Activated B cell treated with CpG ODN at 0.5 μM for 24 hours (primary cell): ENCODE measurements around the gene BLOC1S4. TPM values are rescaled to one million over a fixed set of nuclear protein-coding genes. Genes with fewer than 3 reads are reported as not detected.

ENCODE experiments used
- ATAC-seq: fragments of 200-7000 bp; cut with Tn5 transposase; one replicate; pipeline ENCODE4 v1.10.0; 2021; ENCODE audit warnings: low read depth, mild to moderate bottlenecking, moderate library complexity
- CTCF ChIA-PET: fragments of 350-600 bp; sonication (Branson Sonifier 250); formaldehyde crosslinking; loops from one replicate; lab custom pipeline; 2021; ENCODE audit warnings: antibody characterized with exemption; lab: Charles Lee
- POLR2A ChIA-PET: fragments of 350-600 bp; sonication (Branson Sonifier 250); formaldehyde crosslinking; loops from one replicate; lab custom pipeline; 2021; ENCODE audit warnings: antibody characterized with exemption; lab: Charles Lee
- DNase-seq: peaks from one replicate; pipeline ENCODE4 v3.0.0; 2022
- H3K27ac Mint-ChIP-seq: one replicate; pipeline ENCODE4 v1.8.0; 2020; ENCODE audit warnings: mixed read lengths
- H3K27me3 Mint-ChIP-seq: one replicate; pipeline ENCODE4 v1.8.0; 2021; ENCODE audit warnings: mixed read lengths
- H3K36me3 Mint-ChIP-seq: one replicate; pipeline ENCODE4 v1.8.0; 2021; ENCODE audit warnings: low read depth, mixed read lengths
- H3K4me1 Mint-ChIP-seq: one replicate; pipeline ENCODE4 v1.8.0; 2021; ENCODE audit warnings: mixed read lengths
- H3K4me3 Mint-ChIP-seq: one replicate; pipeline ENCODE4 v1.8.0; 2020; ENCODE audit warnings: mild to moderate bottlenecking, mixed read lengths
- H3K9me3 Mint-ChIP-seq: one replicate; pipeline ENCODE4 v1.8.0; 2020; ENCODE audit warnings: mixed read lengths
- intact Hi-C: fragments of 100-400 bp; cut with micrococcal nuclease; formaldehyde crosslinking; loops from one replicate; pipeline ENCODE4 v1.15.1; 2024
- total RNA-seq: library from RNA; stranded (reverse); gene quantifications from 2 replicates; pipeline ENCODE4 v1.2.3, GENCODE V29; 2022
- TF ChIP-seq, protein P1 (sequence below): fragments of 200-600 bp; IDR thresholded peaks from one replicate; pipeline ENCODE4 v1.8.0; 2022; ENCODE audit warnings: antibody characterized with exemption, mild to moderate bottlenecking

BLOC1S4 gene
- total RNA-seq, 1 donor from 2014 or later = 19.8 TPM

DNA sequence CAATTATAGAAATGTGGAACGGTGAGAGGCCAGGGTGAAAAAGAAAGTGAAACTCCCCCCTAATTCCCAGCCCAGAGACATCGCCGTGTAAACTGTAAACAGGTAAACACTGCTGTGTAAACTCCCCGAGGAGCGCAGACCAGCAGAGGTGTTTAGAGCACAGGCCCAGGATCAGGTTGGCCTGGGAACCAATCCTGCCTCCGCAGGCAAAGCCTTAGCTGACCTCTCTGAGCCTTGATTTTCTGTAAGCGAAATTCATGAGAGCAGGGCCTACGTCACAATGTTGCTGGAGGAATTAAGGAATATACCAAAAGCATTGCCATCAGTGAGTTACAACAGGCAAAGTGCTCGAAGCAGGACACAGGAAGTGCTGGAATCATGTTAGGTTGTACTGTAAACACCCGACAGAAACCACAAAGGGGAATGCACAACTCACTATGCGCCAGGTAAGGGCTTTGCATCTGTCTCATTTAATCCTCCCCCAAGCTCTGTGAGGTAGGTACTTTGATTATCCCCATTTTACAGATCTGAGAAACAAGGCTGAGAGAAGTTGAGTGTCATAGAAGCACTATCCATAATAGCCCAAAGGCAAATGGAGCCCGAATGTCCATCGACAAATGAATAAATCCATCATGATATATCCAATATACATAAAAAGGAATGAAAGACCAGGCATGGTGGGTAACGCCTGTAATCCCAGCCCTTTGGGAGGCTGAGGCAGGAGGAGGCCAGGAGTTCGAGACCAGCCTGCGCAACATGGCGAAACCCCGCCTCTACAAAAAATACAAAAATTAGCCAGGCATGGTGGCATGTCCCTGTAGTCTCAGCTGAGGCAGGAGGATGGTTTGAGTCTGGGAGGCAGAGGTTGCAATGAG, 35.9 kb downstream of the BLOC1S4 start:
- ATAC-seq = no peak
- DNase-seq = no peak
- Mint-ChIP-seq H3K36me3 (no peaks in the 10 kb centered on the region), H3K4me3 (no peak overlapping the region), H3K27me3 (peaks cover 2% of the 10 kb centered on the region), H3K4me1 (no peaks in the 10 kb centered on the region), H3K27ac (no peak overlapping the region), H3K9me3 (no peaks in the 10 kb centered on the region)
- intact Hi-C loops = no loop called here
- ChIA-PET CTCF (no interaction called here), POLR2A (no interaction called here)
- TF ChIP-seq, protein P1, sequence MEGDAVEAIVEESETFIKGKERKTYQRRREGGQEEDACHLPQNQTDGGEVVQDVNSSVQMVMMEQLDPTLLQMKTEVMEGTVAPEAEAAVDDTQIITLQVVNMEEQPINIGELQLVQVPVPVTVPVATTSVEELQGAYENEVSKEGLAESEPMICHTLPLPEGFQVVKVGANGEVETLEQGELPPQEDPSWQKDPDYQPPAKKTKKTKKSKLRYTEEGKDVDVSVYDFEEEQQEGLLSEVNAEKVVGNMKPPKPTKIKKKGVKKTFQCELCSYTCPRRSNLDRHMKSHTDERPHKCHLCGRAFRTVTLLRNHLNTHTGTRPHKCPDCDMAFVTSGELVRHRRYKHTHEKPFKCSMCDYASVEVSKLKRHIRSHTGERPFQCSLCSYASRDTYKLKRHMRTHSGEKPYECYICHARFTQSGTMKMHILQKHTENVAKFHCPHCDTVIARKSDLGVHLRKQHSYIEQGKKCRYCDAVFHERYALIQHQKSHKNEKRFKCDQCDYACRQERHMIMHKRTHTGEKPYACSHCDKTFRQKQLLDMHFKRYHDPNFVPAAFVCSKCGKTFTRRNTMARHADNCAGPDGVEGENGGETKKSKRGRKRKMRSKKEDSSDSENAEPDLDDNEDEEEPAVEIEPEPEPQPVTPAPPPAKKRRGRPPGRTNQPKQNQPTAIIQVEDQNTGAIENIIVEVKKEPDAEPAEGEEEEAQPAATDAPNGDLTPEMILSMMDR = no peak

DNA sequence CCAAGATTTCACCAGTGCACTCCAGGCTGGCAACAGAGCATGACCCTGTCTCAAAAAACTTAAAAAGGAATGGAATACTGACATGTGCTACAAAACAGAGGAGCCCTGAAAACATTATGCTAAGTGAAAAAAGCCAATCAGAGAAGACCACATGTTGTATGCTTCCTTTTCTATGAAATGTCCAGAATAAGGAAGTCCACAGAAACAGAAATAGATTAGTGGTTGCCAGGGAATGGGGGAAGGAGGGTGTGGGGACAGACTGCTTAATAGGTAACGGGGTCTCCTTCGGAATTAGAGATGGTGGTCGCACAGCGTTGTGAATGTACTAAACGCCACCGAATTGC, 36.5 kb downstream of the BLOC1S4 start:
- no peak for DNase-seq
- ATAC-seq = no peak
- Mint-ChIP-seq H3K27ac (no peak overlapping the region), H3K4me1 (no peaks in the 10 kb centered on the region), H3K27me3 (peaks cover 2% of the 10 kb centered on the region), H3K4me3 (no peak overlapping the region), H3K36me3 (no peaks in the 10 kb centered on the region), H3K9me3 (no peaks in the 10 kb centered on the region)
- ChIA-PET CTCF (no interaction called here), POLR2A (no interaction called here)
- intact Hi-C loops = no loop called here
- TF ChIP-seq, protein P1 = no peak

DNA sequence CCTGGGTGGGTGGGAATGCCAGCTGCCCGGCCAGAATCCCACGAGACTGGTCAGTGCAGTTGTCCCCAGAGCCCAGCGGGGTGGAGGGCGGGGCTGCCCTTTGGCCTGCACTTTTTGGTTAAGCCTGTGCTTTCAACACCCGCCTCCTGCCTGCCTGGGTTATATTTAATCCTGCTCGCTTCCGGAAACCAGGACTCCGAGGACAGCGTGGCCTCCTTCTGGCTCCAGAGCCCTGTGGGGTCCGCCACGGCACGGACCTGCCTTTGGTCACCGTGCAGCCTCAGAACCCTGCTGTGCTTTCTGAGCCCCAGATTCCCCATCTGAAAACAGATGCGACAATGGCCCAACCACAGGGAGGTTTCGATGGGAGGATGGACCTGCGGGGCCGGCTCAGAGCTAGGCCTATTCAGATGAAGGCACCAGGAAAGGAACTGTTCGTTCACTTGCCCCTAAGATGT, 37.2 kb downstream of the BLOC1S4 start:
- Mint-ChIP-seq H3K27me3 (peaks cover 2% of the 10 kb centered on the region), H3K27ac (no peak overlapping the region), H3K36me3 (no peaks in the 10 kb centered on the region), H3K9me3 (no peaks in the 10 kb centered on the region), H3K4me1 (no peaks in the 10 kb centered on the region), H3K4me3 (no peak overlapping the region)
- ChIA-PET CTCF (no interaction called here), POLR2A (no interaction called here)
- intact Hi-C loops = no loop called here
- TF ChIP-seq, protein P1 = no peak
- ATAC-seq (no peak), DNase-seq (no peak)

DNA sequence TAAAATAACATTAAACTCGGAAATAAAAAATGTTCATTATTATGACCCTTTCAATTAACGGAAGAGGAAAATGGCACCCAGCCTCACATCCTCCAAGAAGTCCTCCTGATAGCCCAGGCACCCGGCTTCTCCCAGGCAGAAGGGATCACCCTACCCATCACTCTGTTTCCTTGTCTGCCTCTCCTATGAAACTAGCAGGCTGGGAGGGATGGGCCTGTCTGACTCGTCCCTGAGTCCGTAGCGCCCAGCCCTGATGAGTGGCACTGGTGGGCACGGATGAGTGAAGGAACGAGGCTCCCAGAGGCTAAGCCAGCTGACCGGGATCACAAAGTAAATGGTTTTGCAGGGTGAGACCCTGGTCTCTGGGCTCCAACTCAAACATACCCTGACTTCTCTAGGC, 37.9 kb downstream of the BLOC1S4 start:
- Mint-ChIP-seq H3K27me3 (peaks cover 2% of the 10 kb centered on the region), H3K27ac (no peak overlapping the region), H3K4me3 (no peak overlapping the region), H3K9me3 (no peaks in the 10 kb centered on the region), H3K4me1 (no peaks in the 10 kb centered on the region), H3K36me3 (no peaks in the 10 kb centered on the region)
- ChIA-PET CTCF (no interaction called here), POLR2A (no interaction called here)
- DNase-seq = no peak
- TF ChIP-seq, protein P1 = no peak
- intact Hi-C loops = no loop called here
- ATAC-seq = no peak

DNA sequence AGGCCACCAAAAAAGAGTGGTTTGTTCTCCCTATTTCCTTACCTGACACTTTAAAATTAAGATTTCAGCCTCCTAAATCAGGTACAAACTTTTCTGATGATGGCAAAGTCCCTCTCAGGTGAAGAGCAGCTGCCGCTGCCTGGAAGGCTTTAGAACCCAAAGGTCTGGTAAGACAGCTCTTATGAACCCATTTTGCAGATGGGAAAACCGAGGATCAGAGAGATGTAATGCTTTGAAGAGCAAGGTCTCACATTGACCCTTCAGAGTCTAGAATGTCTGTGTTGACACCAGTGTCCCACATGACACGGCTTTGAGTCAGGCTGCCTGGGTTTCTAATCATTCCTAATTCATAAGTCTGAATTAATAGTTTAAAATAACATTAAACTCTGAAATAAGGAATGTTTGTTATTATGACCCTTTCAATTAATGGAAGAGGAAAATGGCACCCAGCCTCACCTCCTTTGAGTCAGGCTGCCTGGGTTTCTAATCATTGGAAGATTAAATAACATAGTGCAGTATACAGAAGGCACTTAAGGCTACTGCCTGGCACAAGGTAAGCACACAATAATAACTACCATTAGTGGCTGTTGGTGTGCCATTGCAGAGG, 38.6 kb downstream of the BLOC1S4 start:
- ChIA-PET CTCF (no interaction called here), POLR2A (no interaction called here)
- intact Hi-C loops = no loop called here
- TF ChIP-seq, protein P1 = no peak
- ATAC-seq (no peak), DNase-seq (no peak)
- no peak overlapping the region for H3K4me3 Mint-ChIP-seq
- H3K36me3 Mint-ChIP-seq = no peaks in the 10 kb centered on the region
- peaks cover 2% of the 10 kb centered on the region for H3K27me3 Mint-ChIP-seq
- H3K9me3 Mint-ChIP-seq = no peaks in the 10 kb centered on the region
- no peaks in the 10 kb centered on the region for H3K4me1 Mint-ChIP-seq
- no peak overlapping the region for H3K27ac Mint-ChIP-seq
